Measurements from ENCODE around the gene HNRNPA3.
"Not testable (repeated sequence)": the region's sequence is repeated elsewhere in the genome, so short reads cannot be mapped to it uniquely, and the experiment has no call there.

HNRNPA3 gene

GRCh38 chr2:177186038-177186437, 26.6 kb upstream of the HNRNPA3 start:
- not testable (repeated sequence) for H2BK12ac ChIP-seq (ENCODE audit: low read length); H3K27ac ChIP-seq (ENCODE audit: low read depth, low read length); H3K18ac ChIP-seq (ENCODE audit: low read length); H3K79me1 ChIP-seq (ENCODE audit: low read length); H2AFZ ChIP-seq (ENCODE audit: insufficient read depth, low read length, poor library complexity); H3K4me2 ChIP-seq (ENCODE audit: low read length); H3K27me3 ChIP-seq (ENCODE audit: insufficient read depth, low read length); H3K23ac ChIP-seq (ENCODE audit: low read length); H3K36me3 ChIP-seq (ENCODE audit: control insufficient read depth in 1 of 2, insufficient read depth in 2 of 2, low read length in 2 of 2); H3K9ac ChIP-seq (ENCODE audit: low read length); H3K14ac ChIP-seq (ENCODE audit: low read length); H4K8ac ChIP-seq (ENCODE audit: low read depth, low read length); H3K79me2 ChIP-seq (ENCODE audit: control insufficient read depth, insufficient read depth, low read length, poor library complexity); H2AK5ac ChIP-seq (ENCODE audit: low read length); H3K4ac ChIP-seq (ENCODE audit: low read depth, low read length); H4K12ac ChIP-seq (ENCODE audit: low read depth, low read length); H4K91ac ChIP-seq (ENCODE audit: low read depth, low read length); H2BK5ac ChIP-seq (ENCODE audit: low read depth, low read length, poor library complexity); DNase-seq; H3K9me3 ChIP-seq (ENCODE audit: insufficient read depth, low read depth, low read length); H2BK120ac ChIP-seq (ENCODE audit: insufficient read depth, low read length, poor library complexity); H3K4me3 ChIP-seq (ENCODE audit: low read depth, low read length); H3K4me1 ChIP-seq (ENCODE audit: control insufficient read depth in 1 of 2, insufficient read depth in 2 of 2, low read length in 2 of 2)
- WGBS (ENCODE audit: extremely low coverage, insufficient coverage, insufficient read length) = no CpG with 5 or more reads among the region's 7 CpGs

- Histone ChIP-seq H2BK12ac (ENCODE audit: low read length) (no peak overlapping the region), H3K23ac (ENCODE audit: low read length) (no peak overlapping the region), H3K36me3 (ENCODE audit: control insufficient read depth in 1 of 2, insufficient read depth in 2 of 2, low read length in 2 of 2) (no peaks in the 10 kb centered on the region), H3K79me2 (ENCODE audit: control insufficient read depth, insufficient read depth, low read length, poor library complexity) (no peaks in the 10 kb centered on the region), H3K27me3 (ENCODE audit: insufficient read depth, low read length) (no peaks in the 10 kb centered on the region), H3K9me3 (ENCODE audit: insufficient read depth, low read depth, low read length) (no peaks in the 10 kb centered on the region), H4K91ac (ENCODE audit: low read depth, low read length) (no peak overlapping the region), H3K4ac (ENCODE audit: low read depth, low read length) (no peak overlapping the region), H3K9ac (ENCODE audit: low read length) (no peak overlapping the region), H4K12ac (ENCODE audit: low read depth, low read length) (no peak overlapping the region), H3K4me1 (ENCODE audit: control insufficient read depth in 1 of 2, insufficient read depth in 2 of 2, low read length in 2 of 2) (peaks cover 5 to 6% of the 10 kb centered on the region in 2 experiments), H2AK5ac (ENCODE audit: low read length) (no peak overlapping the region), H4K8ac (ENCODE audit: low read depth, low read length) (no peak overlapping the region), H3K14ac (ENCODE audit: low read length) (no peak overlapping the region), H3K18ac (ENCODE audit: low read length) (no peak overlapping the region), H3K27ac (ENCODE audit: low read depth, low read length) (no peak overlapping the region), H2BK120ac (ENCODE audit: insufficient read depth, low read length, poor library complexity) (no peak overlapping the region), H3K4me3 (ENCODE audit: low read depth, low read length) (no peak overlapping the region), H3K79me1 (ENCODE audit: low read length) (no peaks in the 10 kb centered on the region), H3K4me2 (ENCODE audit: low read length) (no peak overlapping the region), H2BK5ac (ENCODE audit: low read depth, low read length, poor library complexity) (no peak overlapping the region), H2AFZ (ENCODE audit: insufficient read depth, low read length, poor library complexity) (no peak overlapping the region)
- no peak for DNase-seq
- no CpG with 5 or more reads among the region's 8 CpGs for WGBS (ENCODE audit: extremely low coverage, insufficient coverage, insufficient read length)
Measured at GRCh38 chr2:177187631-177188312, 24.8 kb upstream of the HNRNPA3 start.

- Histone ChIP-seq H4K12ac (ENCODE audit: low read depth, low read length) (no peak overlapping the region), H3K4me2 (ENCODE audit: low read length) (no peak overlapping the region), H2BK5ac (ENCODE audit: low read depth, low read length, poor library complexity) (no peak overlapping the region), H3K4ac (ENCODE audit: low read depth, low read length) (no peak overlapping the region), H3K23ac (ENCODE audit: low read length) (no peak overlapping the region), H3K79me1 (ENCODE audit: low read length) (no peaks in the 10 kb centered on the region), H3K9ac (ENCODE audit: low read length) (peak overlapping the region; percentile 27), H2BK120ac (ENCODE audit: insufficient read depth, low read length, poor library complexity) (no peak overlapping the region), H3K27me3 (ENCODE audit: insufficient read depth, low read length) (no peaks in the 10 kb centered on the region), H3K27ac (ENCODE audit: low read depth, low read length) (no peak overlapping the region), H3K4me3 (ENCODE audit: low read depth, low read length) (no peak overlapping the region), H4K8ac (ENCODE audit: low read depth, low read length) (no peak overlapping the region), H2BK12ac (ENCODE audit: low read length) (no peak overlapping the region), H3K79me2 (ENCODE audit: control insufficient read depth, insufficient read depth, low read length, poor library complexity) (no peaks in the 10 kb centered on the region), H3K9me3 (ENCODE audit: insufficient read depth, low read depth, low read length) (no peaks in the 10 kb centered on the region), H4K91ac (ENCODE audit: low read depth, low read length) (no peak overlapping the region), H2AFZ (ENCODE audit: insufficient read depth, low read length, poor library complexity) (no peak overlapping the region), H3K4me1 (ENCODE audit: control insufficient read depth in 1 of 2, insufficient read depth in 2 of 2, low read length in 2 of 2) (peaks cover 5 to 6% of the 10 kb centered on the region in 2 experiments), H3K14ac (ENCODE audit: low read length) (no peak overlapping the region), H2AK5ac (ENCODE audit: low read length) (no peak overlapping the region), H3K18ac (ENCODE audit: low read length) (no peak overlapping the region), H3K36me3 (ENCODE audit: control insufficient read depth in 1 of 2, insufficient read depth in 2 of 2, low read length in 2 of 2) (no peaks in the 10 kb centered on the region)
- WGBS (ENCODE audit: extremely low coverage, insufficient coverage, insufficient read length) = no CpG with 5 or more reads among the region's 7 CpGs
- DNase-seq = no peak
Measured at GRCh38 chr2:177188482-177189469, 23.8 kb upstream of the HNRNPA3 start.

GRCh38 chr2:177190941-177191340, 21.7 kb upstream of the HNRNPA3 start:
- H2AK5ac ChIP-seq (ENCODE audit: low read length) = no peak overlapping the region
- no peak overlapping the region for H3K4me2 ChIP-seq (ENCODE audit: low read length)
- no peak overlapping the region for H3K4ac ChIP-seq (ENCODE audit: low read depth, low read length)
- no CpG with 5 or more reads among the region's 1 CpG for WGBS (ENCODE audit: extremely low coverage, insufficient coverage, insufficient read length)
- H3K4me1 ChIP-seq (ENCODE audit: control insufficient read depth in 1 of 2, insufficient read depth in 2 of 2, low read length in 2 of 2) = peaks cover 5 to 6% of the 10 kb centered on the region in 2 experiments
- no peak overlapping the region for H3K23ac ChIP-seq (ENCODE audit: low read length)
- H2BK5ac ChIP-seq (ENCODE audit: low read depth, low read length, poor library complexity) = no peak overlapping the region
- H3K9me3 ChIP-seq (ENCODE audit: insufficient read depth, low read depth, low read length) = no peaks in the 10 kb centered on the region
- H3K27me3 ChIP-seq (ENCODE audit: insufficient read depth, low read length) = no peaks in the 10 kb centered on the region
- no peak overlapping the region for H3K27ac ChIP-seq (ENCODE audit: low read depth, low read length)
- no peak overlapping the region for H2AFZ ChIP-seq (ENCODE audit: insufficient read depth, low read length, poor library complexity)
- no peak for DNase-seq
- H3K9ac ChIP-seq (ENCODE audit: low read length) = no peak overlapping the region
- no peak overlapping the region for H4K12ac ChIP-seq (ENCODE audit: low read depth, low read length)
- no peak overlapping the region for H4K91ac ChIP-seq (ENCODE audit: low read depth, low read length)
- no peaks in the 10 kb centered on the region for H3K79me2 ChIP-seq (ENCODE audit: control insufficient read depth, insufficient read depth, low read length, poor library complexity)
- no peak overlapping the region for H3K18ac ChIP-seq (ENCODE audit: low read length)
- no peak overlapping the region for H2BK12ac ChIP-seq (ENCODE audit: low read length)
- no peak overlapping the region for H3K14ac ChIP-seq (ENCODE audit: low read length)
- no peak overlapping the region for H4K8ac ChIP-seq (ENCODE audit: low read depth, low read length)
- H2BK120ac ChIP-seq (ENCODE audit: insufficient read depth, low read length, poor library complexity) = no peak overlapping the region
- H3K79me1 ChIP-seq (ENCODE audit: low read length) = no peaks in the 10 kb centered on the region
- no peak overlapping the region for H3K4me3 ChIP-seq (ENCODE audit: low read depth, low read length)
- no peaks in the 10 kb centered on the region for H3K36me3 ChIP-seq (ENCODE audit: control insufficient read depth in 1 of 2, insufficient read depth in 2 of 2, low read length in 2 of 2)

Measured in trophoblast cell (in vitro differentiated cells and primary cell).